Measurements from ENCODE around the gene APBB1IP. TPM values are rescaled to one million over a fixed set of nuclear protein-coding genes. Genes with fewer than 3 reads are reported as not detected.
"Not testable (repeated sequence)": the region's sequence is repeated elsewhere in the genome, so short reads cannot be mapped to it uniquely, and the experiment has no call there.

The APBB1IP gene
- total RNA-seq, 3 donors from 2014 or later: 2.9 to 8.4 (median 8.1) TPM

- Histone ChIP-seq H3K36me3 (ENCODE audit: low read depth) (no peaks in the 10 kb centered on the region), H3K4me3 (no peak overlapping the region), H3K9me3 (no peaks in the 10 kb centered on the region), H3K4me1 (ENCODE audit: low read depth) (no peaks in the 10 kb centered on the region)
- intact Hi-C loops (cut with DNase I, micrococcal nuclease): no loop called here
- DNase-seq (peak in 1 of 3 donors; percentile 17), ATAC-seq (peak; percentile 56)
- TF ChIP-seq, protein P1, sequence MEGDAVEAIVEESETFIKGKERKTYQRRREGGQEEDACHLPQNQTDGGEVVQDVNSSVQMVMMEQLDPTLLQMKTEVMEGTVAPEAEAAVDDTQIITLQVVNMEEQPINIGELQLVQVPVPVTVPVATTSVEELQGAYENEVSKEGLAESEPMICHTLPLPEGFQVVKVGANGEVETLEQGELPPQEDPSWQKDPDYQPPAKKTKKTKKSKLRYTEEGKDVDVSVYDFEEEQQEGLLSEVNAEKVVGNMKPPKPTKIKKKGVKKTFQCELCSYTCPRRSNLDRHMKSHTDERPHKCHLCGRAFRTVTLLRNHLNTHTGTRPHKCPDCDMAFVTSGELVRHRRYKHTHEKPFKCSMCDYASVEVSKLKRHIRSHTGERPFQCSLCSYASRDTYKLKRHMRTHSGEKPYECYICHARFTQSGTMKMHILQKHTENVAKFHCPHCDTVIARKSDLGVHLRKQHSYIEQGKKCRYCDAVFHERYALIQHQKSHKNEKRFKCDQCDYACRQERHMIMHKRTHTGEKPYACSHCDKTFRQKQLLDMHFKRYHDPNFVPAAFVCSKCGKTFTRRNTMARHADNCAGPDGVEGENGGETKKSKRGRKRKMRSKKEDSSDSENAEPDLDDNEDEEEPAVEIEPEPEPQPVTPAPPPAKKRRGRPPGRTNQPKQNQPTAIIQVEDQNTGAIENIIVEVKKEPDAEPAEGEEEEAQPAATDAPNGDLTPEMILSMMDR (IDR thresholded peaks at IDR 0.05): no peak
Observed at GRCh38 chr10:26573674-26574073, 135.5 kb downstream of the APBB1IP start.

DNA sequence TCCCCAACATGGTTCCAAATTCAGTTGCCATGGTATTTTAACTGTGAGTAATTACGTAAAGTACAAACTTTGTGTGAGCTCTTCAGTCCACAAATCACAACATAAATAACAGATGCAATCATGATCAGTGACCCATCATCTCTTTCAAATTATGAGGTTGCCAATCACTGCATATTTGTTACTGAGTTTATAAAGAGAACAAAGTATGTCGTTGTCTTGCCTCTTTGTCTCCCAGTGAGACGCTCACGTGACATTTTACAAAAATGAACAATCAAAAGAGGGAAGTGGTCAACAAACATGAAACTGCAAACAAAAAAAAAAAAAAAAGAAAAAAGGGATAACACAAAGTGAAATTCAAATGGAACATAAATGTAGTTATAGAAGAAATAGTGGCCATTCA, 136.6 kb downstream of the APBB1IP start:
- DNase-seq (no peak), ATAC-seq (no peak)
- Histone ChIP-seq H3K36me3 (ENCODE audit: low read depth) (no peaks in the 10 kb centered on the region), H3K4me3 (no peak overlapping the region), H3K4me1 (ENCODE audit: low read depth) (no peaks in the 10 kb centered on the region), H3K9me3 (no peaks in the 10 kb centered on the region)
- TF ChIP-seq, protein P1 (IDR thresholded peaks at IDR 0.05): no peak
- intact Hi-C loops (cut with DNase I, micrococcal nuclease): no loop called here

GRCh38 chr10:26578371-26578770, 140.2 kb downstream of the APBB1IP start:
- intact Hi-C loops (cut with DNase I, micrococcal nuclease); H3K4me3 ChIP-seq; H3K36me3 ChIP-seq (ENCODE audit: low read depth); H3K9me3 ChIP-seq; ATAC-seq; DNase-seq; H3K4me1 ChIP-seq (ENCODE audit: low read depth): not testable (repeated sequence)

GRCh38 chr10:26579256-26580063, 141.3 kb downstream of the APBB1IP start:
- Histone ChIP-seq H3K36me3 (ENCODE audit: low read depth) (no peaks in the 10 kb centered on the region), H3K4me1 (ENCODE audit: low read depth) (no peaks in the 10 kb centered on the region), H3K9me3 (no peaks in the 10 kb centered on the region), H3K4me3 (no peak overlapping the region)
- DNase-seq: no peak
- ATAC-seq: no peak
- TF ChIP-seq, protein P1 (IDR thresholded peaks at IDR 0.05): no peak
- intact Hi-C loops (cut with DNase I, micrococcal nuclease): no loop called here

DNA sequence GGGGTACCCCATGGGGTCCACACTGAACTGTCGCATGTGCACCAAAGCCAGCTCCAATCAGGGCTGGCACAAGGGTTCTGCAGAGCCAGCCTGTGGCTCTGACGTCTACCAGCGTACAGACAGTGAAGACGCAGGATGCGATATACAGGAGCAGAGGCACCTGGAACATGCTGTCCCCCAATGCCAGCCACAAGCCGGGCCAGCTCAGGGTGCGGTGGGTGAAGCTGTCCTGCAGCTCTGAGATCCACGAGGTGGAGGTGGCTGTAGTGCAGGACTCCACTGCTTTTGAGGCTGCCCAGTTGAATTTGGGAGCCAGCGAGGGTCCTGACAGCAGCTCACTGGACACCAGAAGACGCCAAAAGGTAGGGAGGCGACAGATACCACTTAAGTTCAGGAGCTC, 148.1 kb downstream of the APBB1IP start:
- H3K36me3 ChIP-seq (ENCODE audit: low read depth): no peaks in the 10 kb centered on the region

GRCh38 chr10:26588611-26589010, 150.5 kb downstream of the APBB1IP start:
- H3K4me1 ChIP-seq (ENCODE audit: low read depth): no peaks in the 10 kb centered on the region
- H3K9me3 ChIP-seq: no peaks in the 10 kb centered on the region
- H3K36me3 ChIP-seq (ENCODE audit: low read depth): no peaks in the 10 kb centered on the region
- intact Hi-C loops (cut with DNase I, micrococcal nuclease): no loop called here
- H3K4me3 ChIP-seq: no peak overlapping the region
- no peak for ATAC-seq
- no peak for DNase-seq
- TF ChIP-seq, protein P1 (IDR thresholded peaks at IDR 0.05): no peak

More for the DNA sequence above, 148.1 kb downstream of the APBB1IP start:
- ATAC-seq (no peak), DNase-seq (no peak)
- TF ChIP-seq, protein P1 (IDR thresholded peaks at IDR 0.05): no peak
- no peaks in the 10 kb centered on the region for H3K9me3 ChIP-seq
- no peaks in the 10 kb centered on the region for H3K4me1 ChIP-seq (ENCODE audit: low read depth)
- H3K4me3 ChIP-seq: no peak overlapping the region
- intact Hi-C loops (cut with DNase I, micrococcal nuclease): no loop called here

GRCh38 chr10:26589813-26590212, 151.7 kb downstream of the APBB1IP start:
- H3K9me3 ChIP-seq; H3K4me3 ChIP-seq; H3K4me1 ChIP-seq (ENCODE audit: low read depth); DNase-seq; H3K36me3 ChIP-seq (ENCODE audit: low read depth); intact Hi-C loops (cut with DNase I, micrococcal nuclease); ATAC-seq: not testable (repeated sequence)

Data from mucosa of descending colon (tissue), 3 donors.